IPS-20b (cell line): ENCODE measurements around the gene UBR4.
"Not testable (repeated sequence)": the region's sequence is repeated elsewhere in the genome, so short reads cannot be mapped to it uniquely, and the experiment has no call there.

ENCODE experiments used
- H3K27ac ChIP-seq: one replicate; pipeline ENCODE4 v1.5.1; 2013; ENCODE audit warnings: low read length
- H3K27me3 ChIP-seq: 2 replicates; pipeline ENCODE4 v1.6.1; 2013; ENCODE audit warnings: mild to moderate bottlenecking, low read length, inconsistent platforms; ENCODE audit not compliant: insufficient read depth
- H3K36me3 ChIP-seq: 2 replicates; pipeline ENCODE4 v1.6.1; 2013; ENCODE audit warnings: low read depth, mild to moderate bottlenecking, inconsistent platforms, low read length, moderate library complexity; ENCODE audit not compliant: insufficient read depth
- H3K4me1 ChIP-seq: 2 replicates; pipeline ENCODE4 v1.6.1; 2013; ENCODE audit warnings: mild to moderate bottlenecking, control low read depth, inconsistent platforms, low read length, moderate library complexity; ENCODE audit not compliant: insufficient read depth
- H3K4me3 ChIP-seq: 2 replicates; pipeline ENCODE4 v1.5.1; 2013; ENCODE audit warnings: mild to moderate bottlenecking, low read length, inconsistent platforms
- H3K9ac ChIP-seq: 2 replicates; pipeline ENCODE4 v1.6.1; 2013; ENCODE audit warnings: low read depth, mild to moderate bottlenecking, inconsistent platforms, low read length, moderate library complexity
- H3K9me3 ChIP-seq: 2 replicates; pipeline ENCODE4 v1.6.1; 2013; ENCODE audit warnings: mild to moderate bottlenecking, low read depth, low read length, inconsistent platforms; ENCODE audit not compliant: insufficient read depth

UBR4 gene

GRCh38 chr1:19180265-19180657, 29.8 kb downstream of the UBR4 start:
- not testable (repeated sequence) for H3K4me3 ChIP-seq, H3K27ac ChIP-seq, H3K9me3 ChIP-seq, H3K4me1 ChIP-seq, H3K27me3 ChIP-seq, H3K9ac ChIP-seq
- peaks cover 100% of the 10 kb centered on the region for H3K36me3 ChIP-seq

GRCh38 chr1:19179597-19180264, 30.3 kb downstream of the UBR4 start:
- Histone ChIP-seq H3K9me3 (no peaks in the 10 kb centered on the region), H3K9ac (no peak overlapping the region)

GRCh38 chr1:19178734-19179398, 31.2 kb downstream of the UBR4 start:
- Histone ChIP-seq H3K27ac (no peak overlapping the region), H3K9me3 (no peaks in the 10 kb centered on the region), H3K4me3 (no peak overlapping the region), H3K4me1 (no peaks in the 10 kb centered on the region), H3K27me3 (no peaks in the 10 kb centered on the region), H3K9ac (no peak overlapping the region), H3K36me3 (peaks cover 100% of the 10 kb centered on the region)

More at GRCh38 chr1:19179597-19180264, 30.3 kb downstream of the UBR4 start:
- no peak overlapping the region for H3K4me3 ChIP-seq
- H3K27me3 ChIP-seq: no peaks in the 10 kb centered on the region
- peaks cover 100% of the 10 kb centered on the region for H3K36me3 ChIP-seq
- no peak overlapping the region for H3K27ac ChIP-seq
- H3K4me1 ChIP-seq: no peaks in the 10 kb centered on the region

- Histone ChIP-seq H3K27me3 (no peaks in the 10 kb centered on the region), H3K36me3 (peaks cover 100% of the 10 kb centered on the region), H3K27ac (no peak overlapping the region), H3K4me1 (no peaks in the 10 kb centered on the region), H3K9ac (no peak overlapping the region), H3K4me3 (no peak overlapping the region), H3K9me3 (no peaks in the 10 kb centered on the region)
These were observed 32.3 kb downstream of the UBR4 start for GRCh38 chr1:19177811-19178210.

- Histone ChIP-seq H3K27ac (no peak overlapping the region), H3K36me3 (peaks cover 99% of the 10 kb centered on the region), H3K27me3 (no peaks in the 10 kb centered on the region), H3K9me3 (no peaks in the 10 kb centered on the region), H3K9ac (no peak overlapping the region), H3K4me3 (no peak overlapping the region), H3K4me1 (no peaks in the 10 kb centered on the region)
These were observed 40.4 kb downstream of the UBR4 start for GRCh38 chr1:19169642-19170041.

GRCh38 chr1:19167140-19167539, 42.9 kb downstream of the UBR4 start:
- Histone ChIP-seq H3K9ac (no peak overlapping the region), H3K4me3 (no peak overlapping the region), H3K4me1 (no peaks in the 10 kb centered on the region), H3K9me3 (no peaks in the 10 kb centered on the region), H3K36me3 (peaks cover 99% of the 10 kb centered on the region), H3K27me3 (no peaks in the 10 kb centered on the region), H3K27ac (no peak overlapping the region)

- no peak overlapping the region for H3K27ac ChIP-seq
- H3K36me3 ChIP-seq: peaks cover 99% of the 10 kb centered on the region
These were observed 44.0 kb downstream of the UBR4 start for GRCh38 chr1:19166066-19166465.

GRCh38 chr1:19165501-19165900, 44.6 kb downstream of the UBR4 start:
- Histone ChIP-seq H3K4me3 (no peak overlapping the region), H3K27me3 (no peaks in the 10 kb centered on the region), H3K9me3 (no peaks in the 10 kb centered on the region), H3K36me3 (peaks cover 99% of the 10 kb centered on the region), H3K4me1 (no peaks in the 10 kb centered on the region), H3K27ac (no peak overlapping the region), H3K9ac (no peak overlapping the region)

More at GRCh38 chr1:19166066-19166465, 44.0 kb downstream of the UBR4 start:
- Histone ChIP-seq H3K4me1 (no peaks in the 10 kb centered on the region), H3K9ac (no peak overlapping the region), H3K9me3 (no peaks in the 10 kb centered on the region), H3K4me3 (no peak overlapping the region), H3K27me3 (no peaks in the 10 kb centered on the region)

- Histone ChIP-seq H3K4me3 (no peak overlapping the region), H3K9me3 (no peaks in the 10 kb centered on the region), H3K9ac (no peak overlapping the region), H3K27me3 (no peaks in the 10 kb centered on the region), H3K36me3 (peaks cover 99% of the 10 kb centered on the region), H3K4me1 (no peaks in the 10 kb centered on the region), H3K27ac (no peak overlapping the region)
These were observed 45.6 kb downstream of the UBR4 start for GRCh38 chr1:19164274-19165015.

- Histone ChIP-seq H3K27ac (no peak overlapping the region), H3K4me3 (no peak overlapping the region), H3K4me1 (no peaks in the 10 kb centered on the region), H3K9ac (no peak overlapping the region), H3K27me3 (no peaks in the 10 kb centered on the region), H3K9me3 (no peaks in the 10 kb centered on the region), H3K36me3 (peaks cover 100% of the 10 kb centered on the region)
These were observed 46.8 kb downstream of the UBR4 start for GRCh38 chr1:19163261-19163660.

- peaks cover 100% of the 10 kb centered on the region for H3K36me3 ChIP-seq
- H3K4me3 ChIP-seq: no peak overlapping the region
- H3K4me1 ChIP-seq: no peaks in the 10 kb centered on the region
These were observed 49.2 kb downstream of the UBR4 start for GRCh38 chr1:19160831-19161230.

GRCh38 chr1:19157653-19158052, 52.4 kb downstream of the UBR4 start:
- H3K9me3 ChIP-seq: no peaks in the 10 kb centered on the region
- no peak overlapping the region for H3K4me3 ChIP-seq
- no peaks in the 10 kb centered on the region for H3K4me1 ChIP-seq
- H3K27ac ChIP-seq: no peak overlapping the region
- no peak overlapping the region for H3K9ac ChIP-seq
- peaks cover 100% of the 10 kb centered on the region for H3K36me3 ChIP-seq
- H3K27me3 ChIP-seq: no peaks in the 10 kb centered on the region

More at GRCh38 chr1:19160831-19161230, 49.2 kb downstream of the UBR4 start:
- H3K9ac ChIP-seq: no peak overlapping the region
- H3K27ac ChIP-seq: no peak overlapping the region
- no peaks in the 10 kb centered on the region for H3K27me3 ChIP-seq
- H3K9me3 ChIP-seq: no peaks in the 10 kb centered on the region
